Peyer's patch (tissue), 4 donors: Measurements from ENCODE around the gene PPP1CA. TPM values are rescaled to one million over a fixed set of nuclear protein-coding genes. Genes with fewer than 3 reads are reported as not detected.
A peak's percentile ranks its signal among the peaks of the same experiment; 100 is the strongest.

Experiments
- DNase-seq, 3 donors: peaks; one replicate each; pipeline ENCODE4 v3.0.0-alpha.2; 2017 to 2019
- H3K27ac ChIP-seq, 4 donors: fragments of 200-600 bp; sonication (generic); one replicate each; pipeline ENCODE4 v1.5.1; 2016 to 2019
- H3K27me3 ChIP-seq, 2 donors: fragments of 200-600 bp; sonication (generic); one replicate each; pipeline ENCODE4 v1.5.1; 2019
- H3K36me3 ChIP-seq, 3 donors: fragments of 200-600 bp; sonication (generic); one replicate each; pipeline ENCODE4 v1.5.1; 2016 to 2019
- H3K4me1 ChIP-seq, 4 donors: fragments of 200-600 bp; sonication (generic); one replicate each; pipeline ENCODE4 v1.5.1; 2016 to 2019
- H3K4me3 ChIP-seq, 4 donors: fragments of 200-600 bp; sonication (generic); 1 replicate in 3 of 4; 2 replicates in 1 of 4; pipeline ENCODE4 v1.5.1; 2016 to 2019; ENCODE audit warnings: mild to moderate bottlenecking in 1 of 4
- H3K9me3 ChIP-seq, 4 donors: fragments of 200-600 bp; sonication (generic); one replicate each; pipeline ENCODE4 v1.5.1; 2016 to 2019; ENCODE audit warnings: mild to moderate bottlenecking in 1 of 4
- POLR2A ChIP-seq, 2 donors: fragments of 450-650 bp; IDR thresholded peaks; one replicate each; pipeline ENCODE4 v1.5.1; 2017; ENCODE audit warnings: antibody characterized with exemption in 2 of 2, mild to moderate bottlenecking in 2 of 2, moderate library complexity in 2 of 2
- total RNA-seq, 4 donors: library from RNA; depleted of rRNA; stranded (reverse); fragments of >200 nt; gene quantifications; one replicate each; pipeline ENCODE4 v1.1.0, GENCODE V29; 2016
- TF ChIP-seq, protein P1 (sequence below), 6 experiments: fragments of 450-650 bp in 4 of 6; fragments of 200-600 bp in 2 of 6; sonication (generic) in 1 of 6; IDR thresholded peaks; one replicate each; pipeline ENCODE4 v1.5.1; 2017 to 2019; ENCODE audit warnings: antibody characterized with exemption in 6 of 6, mild to moderate bottlenecking in 3 of 6, moderate library complexity in 1 of 6

PPP1CA gene
- total RNA-seq, 4 donors from 2014 or later, result 156 to 213 (median 177) TPM

DNA sequence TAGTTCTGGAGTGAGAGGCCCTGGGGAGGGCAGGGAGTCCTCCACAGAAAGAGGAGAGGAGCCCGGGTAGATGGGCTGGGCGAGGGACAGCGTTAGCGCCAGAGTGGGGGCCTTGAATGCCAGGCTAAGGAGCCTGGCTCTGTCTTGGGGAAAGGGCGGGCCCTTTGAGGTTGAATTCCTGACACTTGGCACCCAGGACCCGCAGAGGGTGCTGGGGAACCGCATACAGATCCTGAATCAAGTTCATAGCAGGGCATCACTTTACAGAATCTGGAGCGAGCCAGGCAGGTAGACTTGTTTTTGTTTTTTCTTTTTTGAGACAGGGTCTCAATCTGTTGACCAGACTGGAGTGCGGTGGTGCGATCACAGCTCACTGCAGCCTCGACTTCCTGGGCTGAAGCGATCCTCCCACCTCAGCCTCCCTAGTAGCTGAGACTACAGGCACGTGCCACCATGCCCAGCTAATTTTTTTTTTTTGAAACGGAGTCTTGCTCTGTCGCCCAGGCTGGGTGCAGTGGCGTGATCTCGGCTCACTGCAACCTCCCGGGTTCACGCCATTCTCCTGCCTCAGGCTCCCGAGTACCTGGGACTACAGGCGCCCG is 19.9 kb upstream of the PPP1CA start:
- Histone ChIP-seq H3K27ac (peak overlapping the region in 3 of 4 donors; percentile 94 to 98 (median 96)), H3K9me3 (no peaks in the 10 kb centered on the region), H3K4me3 (peak overlapping the region; percentile 51 to 96 (median 76)), H3K27me3 (no peaks in the 10 kb centered on the region), H3K4me1 (peaks cover 0 to 34% (median 22%) of the 10 kb centered on the region in 4 donors), H3K36me3 (no peaks in the 10 kb centered on the region)
- DNase-seq, result no peak
- TF ChIP-seq, protein P1, sequence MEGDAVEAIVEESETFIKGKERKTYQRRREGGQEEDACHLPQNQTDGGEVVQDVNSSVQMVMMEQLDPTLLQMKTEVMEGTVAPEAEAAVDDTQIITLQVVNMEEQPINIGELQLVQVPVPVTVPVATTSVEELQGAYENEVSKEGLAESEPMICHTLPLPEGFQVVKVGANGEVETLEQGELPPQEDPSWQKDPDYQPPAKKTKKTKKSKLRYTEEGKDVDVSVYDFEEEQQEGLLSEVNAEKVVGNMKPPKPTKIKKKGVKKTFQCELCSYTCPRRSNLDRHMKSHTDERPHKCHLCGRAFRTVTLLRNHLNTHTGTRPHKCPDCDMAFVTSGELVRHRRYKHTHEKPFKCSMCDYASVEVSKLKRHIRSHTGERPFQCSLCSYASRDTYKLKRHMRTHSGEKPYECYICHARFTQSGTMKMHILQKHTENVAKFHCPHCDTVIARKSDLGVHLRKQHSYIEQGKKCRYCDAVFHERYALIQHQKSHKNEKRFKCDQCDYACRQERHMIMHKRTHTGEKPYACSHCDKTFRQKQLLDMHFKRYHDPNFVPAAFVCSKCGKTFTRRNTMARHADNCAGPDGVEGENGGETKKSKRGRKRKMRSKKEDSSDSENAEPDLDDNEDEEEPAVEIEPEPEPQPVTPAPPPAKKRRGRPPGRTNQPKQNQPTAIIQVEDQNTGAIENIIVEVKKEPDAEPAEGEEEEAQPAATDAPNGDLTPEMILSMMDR (IDR thresholded peaks at IDR 0.05), result peak in 1 of 6 experiments; percentile 9
- no peak for TF ChIP-seq POLR2A (IDR thresholded peaks at IDR 0.05)

DNA sequence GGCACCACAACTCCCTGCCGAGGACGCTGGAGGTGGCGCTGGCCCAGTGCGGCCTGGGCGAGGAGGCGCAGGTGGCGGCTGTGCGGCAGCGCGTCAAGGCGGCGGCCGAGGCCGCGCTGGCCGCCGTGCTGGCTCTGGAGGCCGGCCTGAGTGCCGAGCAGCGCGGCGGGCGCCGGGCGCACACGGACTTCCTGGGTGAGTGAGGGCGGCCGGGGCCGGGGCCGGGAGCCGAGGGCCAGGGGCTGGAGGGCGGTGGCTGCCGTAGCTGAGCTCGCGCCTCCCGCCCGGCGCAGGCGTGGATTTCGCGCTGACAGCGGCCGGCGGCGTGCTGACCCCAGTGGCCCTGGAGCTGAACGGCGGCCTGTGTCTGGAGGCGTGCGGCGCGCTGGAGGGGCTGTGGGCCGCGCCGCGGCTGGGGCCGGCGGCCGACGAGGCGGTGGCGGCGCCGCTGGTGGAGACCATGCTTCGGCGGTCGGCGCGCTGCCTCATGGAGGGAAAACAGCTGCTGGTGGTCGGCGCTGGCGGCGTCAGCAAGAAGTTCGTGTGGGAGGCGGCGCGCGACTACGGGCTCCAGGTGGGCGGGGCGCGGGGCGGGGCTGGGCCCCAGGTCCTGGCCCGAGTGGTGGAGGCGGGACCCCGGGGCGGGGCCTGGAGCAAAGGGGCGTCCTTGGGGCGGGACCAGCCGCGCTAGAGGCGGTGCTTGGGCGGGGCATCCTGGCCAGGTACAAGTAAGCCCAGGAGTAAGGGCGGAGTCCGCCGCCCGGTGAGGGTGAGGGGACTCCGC is 19.2 kb upstream of the PPP1CA start:
- TF ChIP-seq POLR2A (IDR thresholded peaks at IDR 0.05), result peak; percentile 46 to 52
- TF ChIP-seq, protein P1 (IDR thresholded peaks at IDR 0.05), result peak in 3 of 6 experiments; percentile 23 to 30 (median 26)
- peak overlapping the region; percentile 51 to 96 (median 76) for H3K4me3 ChIP-seq
- H3K9me3 ChIP-seq, result no peaks in the 10 kb centered on the region
- no peaks in the 10 kb centered on the region for H3K27me3 ChIP-seq
- H3K36me3 ChIP-seq, result no peaks in the 10 kb centered on the region
- peaks cover 0 to 41% (median 24%) of the 10 kb centered on the region in 4 donors for H3K4me1 ChIP-seq
- H3K27ac ChIP-seq, result peak overlapping the region; percentile 94 to 98 (median 95)
- peak; percentile 99 to 100 (median 99) for DNase-seq

DNA sequence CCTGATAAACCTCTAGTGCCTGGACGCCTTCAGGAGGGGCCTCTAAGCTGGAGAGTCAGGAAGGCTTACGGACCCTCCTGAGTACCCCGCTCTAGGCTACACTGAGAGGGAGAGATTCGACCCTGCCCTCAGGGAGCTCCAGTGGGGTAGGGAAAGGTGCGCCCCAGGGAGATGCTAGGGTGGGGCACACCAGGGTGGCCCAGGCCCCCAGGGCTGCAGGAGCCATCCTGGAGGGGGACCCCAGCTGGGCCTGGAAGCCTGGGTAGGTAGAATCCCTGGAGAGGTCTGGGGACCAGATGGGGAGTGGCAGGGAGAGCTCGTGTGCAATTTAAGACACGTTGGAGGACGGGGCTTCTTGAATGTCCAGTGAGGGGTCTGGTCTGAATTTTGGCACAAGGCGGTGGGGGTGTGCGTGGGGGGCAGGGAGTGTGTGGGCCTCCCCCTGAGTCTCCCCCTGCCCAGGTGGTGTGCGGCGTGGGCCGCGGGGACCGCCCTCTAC is 18.5 kb upstream of the PPP1CA start:
- no peak for DNase-seq
- Histone ChIP-seq H3K27me3 (peaks cover 0 to 6% of the 10 kb centered on the region in 2 donors), H3K4me3 (peak overlapping the region; percentile 51 to 96 (median 76)), H3K4me1 (peaks cover 0 to 45% (median 27%) of the 10 kb centered on the region in 4 donors), H3K9me3 (no peaks in the 10 kb centered on the region), H3K27ac (peak overlapping the region; percentile 94 to 98 (median 95)), H3K36me3 (no peaks in the 10 kb centered on the region)
- TF ChIP-seq, protein P1 (IDR thresholded peaks at IDR 0.05), result no peak
- no peak for TF ChIP-seq POLR2A (IDR thresholded peaks at IDR 0.05)

DNA sequence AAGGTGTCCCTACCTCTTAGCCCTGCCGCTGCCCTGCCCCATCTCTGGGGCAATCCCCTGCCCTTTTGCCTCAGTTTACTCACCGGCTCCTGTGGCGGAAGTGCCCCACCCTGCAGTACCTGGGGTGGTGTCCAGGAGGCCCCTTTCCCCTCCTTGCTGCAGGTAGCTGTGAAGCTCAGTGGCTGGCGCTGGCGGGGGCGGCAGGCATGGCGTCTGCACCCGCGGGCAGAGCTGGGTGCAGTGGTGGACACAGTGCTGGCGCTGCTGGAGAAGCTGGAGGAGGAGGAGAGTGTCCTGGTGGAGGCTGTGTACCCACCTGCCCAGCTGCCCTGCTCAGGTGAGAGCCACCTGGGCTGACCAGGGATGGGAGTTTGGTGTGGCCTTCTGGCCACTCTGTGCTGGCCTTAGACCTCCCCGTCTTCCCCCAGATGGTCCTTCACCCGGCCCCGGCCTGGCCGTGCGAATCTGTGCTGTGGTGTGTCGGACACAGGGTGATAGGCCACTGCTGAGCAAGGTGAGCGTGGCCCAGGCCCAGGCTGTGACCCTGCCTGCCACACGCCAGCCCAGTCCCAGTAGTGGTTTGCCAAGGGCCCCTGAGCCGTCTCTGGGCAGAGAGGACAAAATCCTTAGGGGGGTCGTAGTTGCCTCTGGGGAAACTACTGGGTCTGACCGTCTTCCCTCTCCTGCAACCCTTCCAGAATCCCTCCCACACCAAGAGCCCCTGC is 17.8 kb upstream of the PPP1CA start:
- peaks cover 0 to 8% of the 10 kb centered on the region in 2 donors for H3K27me3 ChIP-seq
- H3K36me3 ChIP-seq, result no peaks in the 10 kb centered on the region
- DNase-seq, result no peak
- peaks cover 0 to 50% (median 30%) of the 10 kb centered on the region in 4 donors for H3K4me1 ChIP-seq
- H3K27ac ChIP-seq, result peak overlapping the region in 3 of 4 donors; percentile 49 to 98 (median 96)
- no peak for TF ChIP-seq POLR2A (IDR thresholded peaks at IDR 0.05)
- TF ChIP-seq, protein P1 (IDR thresholded peaks at IDR 0.05), result no peak
- no peaks in the 10 kb centered on the region for H3K9me3 ChIP-seq
- H3K4me3 ChIP-seq, result no peak overlapping the region
